ENCODE measurements around the gene AXIN2.

AXIN2 gene, protein sequence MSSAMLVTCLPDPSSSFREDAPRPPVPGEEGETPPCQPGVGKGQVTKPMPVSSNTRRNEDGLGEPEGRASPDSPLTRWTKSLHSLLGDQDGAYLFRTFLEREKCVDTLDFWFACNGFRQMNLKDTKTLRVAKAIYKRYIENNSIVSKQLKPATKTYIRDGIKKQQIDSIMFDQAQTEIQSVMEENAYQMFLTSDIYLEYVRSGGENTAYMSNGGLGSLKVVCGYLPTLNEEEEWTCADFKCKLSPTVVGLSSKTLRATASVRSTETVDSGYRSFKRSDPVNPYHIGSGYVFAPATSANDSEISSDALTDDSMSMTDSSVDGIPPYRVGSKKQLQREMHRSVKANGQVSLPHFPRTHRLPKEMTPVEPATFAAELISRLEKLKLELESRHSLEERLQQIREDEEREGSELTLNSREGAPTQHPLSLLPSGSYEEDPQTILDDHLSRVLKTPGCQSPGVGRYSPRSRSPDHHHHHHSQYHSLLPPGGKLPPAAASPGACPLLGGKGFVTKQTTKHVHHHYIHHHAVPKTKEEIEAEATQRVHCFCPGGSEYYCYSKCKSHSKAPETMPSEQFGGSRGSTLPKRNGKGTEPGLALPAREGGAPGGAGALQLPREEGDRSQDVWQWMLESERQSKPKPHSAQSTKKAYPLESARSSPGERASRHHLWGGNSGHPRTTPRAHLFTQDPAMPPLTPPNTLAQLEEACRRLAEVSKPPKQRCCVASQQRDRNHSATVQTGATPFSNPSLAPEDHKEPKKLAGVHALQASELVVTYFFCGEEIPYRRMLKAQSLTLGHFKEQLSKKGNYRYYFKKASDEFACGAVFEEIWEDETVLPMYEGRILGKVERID

DNA sequence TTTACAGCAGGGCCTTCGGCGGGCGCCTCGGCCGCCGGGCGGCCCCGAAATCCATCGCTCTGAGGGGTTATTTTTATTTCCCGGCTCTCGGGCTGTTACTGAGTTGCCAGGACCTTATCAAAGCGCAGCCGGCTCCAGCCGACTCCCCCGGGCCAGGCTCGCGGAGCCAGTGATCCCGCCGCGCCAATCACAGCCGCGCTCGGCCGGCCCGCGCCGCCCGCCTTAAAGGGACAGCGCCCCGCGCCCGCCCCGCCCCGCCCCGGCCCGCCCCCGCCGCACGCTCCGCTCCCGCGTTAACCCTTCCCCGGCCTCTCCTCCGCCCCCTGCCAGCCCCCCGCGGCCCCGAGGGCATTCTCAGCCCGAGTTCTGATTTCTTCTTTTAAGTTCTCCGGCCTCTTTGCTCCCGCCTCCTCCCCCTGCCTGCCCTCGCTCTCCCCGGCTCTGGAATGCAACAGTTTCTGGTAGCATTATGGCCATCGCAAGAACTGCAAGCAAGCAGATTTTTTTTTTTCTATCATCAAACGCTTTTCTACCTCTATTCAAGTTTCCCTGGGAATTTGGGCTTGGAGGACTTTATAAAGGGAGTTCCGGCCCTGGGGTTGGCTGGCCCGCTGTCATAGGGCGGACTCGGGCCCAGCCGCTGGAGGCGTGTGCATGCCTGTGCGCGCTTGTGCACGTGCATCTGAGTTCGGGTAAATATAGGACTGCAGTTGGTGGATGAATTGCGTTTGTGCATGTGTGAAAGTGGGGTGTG is at the start of gene AXIN2:
AXIN2 (minus strand) TSS at position 197 of the 754 bp plus-strand sequence. CDS start 3,028 bp downstream, outside the sequence.
- DNase-seq (ENCODE audit: low read depth): no peak

DNA sequence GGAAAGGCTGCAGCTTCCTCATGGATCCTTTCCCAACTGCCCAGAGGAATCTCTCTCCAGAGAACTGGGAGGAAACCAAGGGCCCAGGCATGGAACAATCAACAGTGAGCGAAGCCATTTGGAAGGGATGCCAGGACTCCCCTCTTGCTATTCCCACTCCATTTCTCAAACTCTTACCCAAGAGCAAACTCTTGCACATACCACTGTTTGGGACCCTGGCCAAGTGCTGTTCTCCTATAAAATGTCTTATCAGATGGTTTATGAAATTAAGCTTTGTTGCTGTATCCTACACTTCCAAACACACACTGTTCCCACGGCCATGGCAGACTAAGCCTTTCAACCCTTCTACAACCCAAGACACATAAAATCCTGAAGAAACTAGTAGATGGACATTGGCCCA is 48.3 kb upstream of the AXIN2 start:
- no peak for DNase-seq (ENCODE audit: low read depth)

DNA sequence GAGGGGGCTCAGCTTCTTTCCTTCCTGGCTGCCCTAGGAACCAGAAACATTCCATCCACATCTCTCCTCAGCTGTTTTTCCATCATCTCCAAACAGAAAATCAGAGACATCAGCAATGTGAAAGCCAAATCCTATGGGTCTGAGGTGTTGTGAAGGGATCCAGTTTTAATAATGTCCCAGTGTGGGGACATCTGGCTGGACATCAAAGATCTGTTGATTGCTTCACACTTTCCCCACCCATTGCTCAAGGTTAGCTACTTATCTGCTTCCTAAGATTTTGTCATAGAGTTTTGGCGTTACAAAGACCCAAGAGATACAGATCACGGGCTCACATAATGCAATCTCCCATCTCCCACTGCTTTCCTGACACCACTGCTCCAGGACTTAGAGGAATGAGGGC is 47.8 kb upstream of the AXIN2 start:
- no peak for DNase-seq (ENCODE audit: low read depth)

DNA sequence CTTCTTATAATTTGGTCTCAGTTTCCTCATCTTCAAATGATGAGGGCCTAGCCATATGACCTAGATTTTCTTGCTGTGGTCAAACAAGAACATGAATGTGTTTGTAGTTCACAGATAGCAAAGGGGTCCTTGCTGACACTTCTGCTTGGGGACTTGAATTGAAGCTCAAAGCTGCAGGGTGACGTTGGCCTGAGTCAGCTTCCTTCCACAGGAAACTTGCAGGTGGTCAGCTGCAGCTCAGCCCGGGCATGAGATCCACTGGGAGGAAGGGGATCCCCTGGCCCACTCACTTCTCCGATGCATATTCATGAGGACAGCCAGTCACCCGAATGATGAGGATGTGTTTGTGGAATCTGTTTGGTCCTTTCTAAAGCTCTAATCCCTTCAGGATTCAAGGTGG is 42.6 kb upstream of the AXIN2 start:
- no peak for DNase-seq (ENCODE audit: low read depth)

DNA sequence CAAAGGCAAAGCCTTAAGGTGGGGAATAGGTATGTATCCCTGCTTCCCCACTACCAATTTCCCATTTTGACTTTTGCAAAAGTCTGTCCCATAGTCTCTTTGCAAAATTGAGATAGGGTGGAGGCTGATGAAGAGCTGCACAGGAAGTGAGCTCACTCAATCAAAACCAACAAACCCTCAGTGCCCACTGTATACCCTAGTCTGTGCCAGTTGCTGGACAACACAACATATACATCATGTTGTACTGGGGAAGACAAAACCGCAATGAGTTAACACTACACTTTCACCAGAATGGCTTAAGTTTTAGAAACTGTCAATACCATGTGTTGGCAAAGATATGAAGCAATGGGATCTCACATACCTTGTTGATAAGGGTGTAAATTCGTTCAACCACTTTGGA is 40.4 kb upstream of the AXIN2 start:
- DNase-seq (ENCODE audit: low read depth): no peak

DNA sequence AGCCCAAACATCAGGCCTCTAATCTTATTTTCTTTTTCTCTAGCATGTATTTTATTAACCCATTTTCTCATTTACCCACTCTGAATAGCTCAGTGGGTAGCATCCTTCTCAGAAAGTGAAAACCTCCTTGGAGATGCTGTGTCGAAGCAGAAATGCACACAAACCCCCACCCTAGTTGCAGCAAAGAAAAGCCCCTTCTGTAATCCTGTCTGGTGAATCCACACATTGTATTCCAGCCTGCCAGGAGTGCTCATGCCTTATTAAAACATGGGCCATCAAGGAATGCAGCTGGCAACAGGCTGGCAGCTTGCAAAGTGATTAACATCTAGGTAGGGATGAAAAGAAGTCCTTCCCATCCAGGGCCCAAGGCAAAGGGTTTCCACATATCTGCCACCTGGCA is 39.7 kb upstream of the AXIN2 start:
- DNase-seq (ENCODE audit: low read depth): no peak

DNA sequence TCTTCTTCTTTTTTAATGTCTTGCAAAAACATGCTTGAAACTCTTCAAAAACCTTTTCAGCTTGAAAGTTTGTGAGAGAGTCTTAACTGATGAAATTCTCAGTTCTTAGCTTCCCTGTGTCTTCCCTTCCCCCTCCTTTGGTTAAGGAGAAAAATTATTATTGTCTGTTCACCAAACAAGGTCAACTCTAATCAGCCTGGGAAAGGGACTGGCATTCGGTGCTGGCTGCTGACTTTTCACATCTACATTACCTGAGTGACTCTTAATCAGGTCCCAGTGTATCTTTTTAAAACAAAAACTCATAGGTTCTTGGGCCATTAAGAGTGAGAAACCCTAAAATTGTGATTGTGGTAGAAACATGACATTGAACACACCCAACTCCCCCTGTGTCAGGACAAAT is 39.1 kb upstream of the AXIN2 start:
- no peak for DNase-seq (ENCODE audit: low read depth)

DNA sequence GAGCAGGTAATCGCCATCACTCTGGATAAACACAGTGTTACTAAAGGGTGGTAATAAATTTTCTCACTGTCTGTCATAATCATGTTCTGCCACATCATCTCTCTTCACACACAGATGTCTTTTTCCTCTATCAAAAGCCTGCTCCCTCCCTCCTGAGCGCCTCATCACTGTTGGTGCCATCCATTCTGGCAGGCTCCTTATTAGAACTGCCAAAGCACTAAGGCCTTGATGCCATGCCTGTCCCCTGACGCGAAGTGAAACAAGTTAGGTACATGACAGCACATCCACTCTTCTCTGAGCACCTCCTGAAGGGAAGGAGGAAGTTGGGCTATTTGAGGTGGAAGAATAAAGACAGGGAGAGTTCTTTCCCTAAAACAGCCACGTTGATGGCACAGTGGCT is 38.2 kb upstream of the AXIN2 start:
- DNase-seq (ENCODE audit: low read depth): no peak

DNA sequence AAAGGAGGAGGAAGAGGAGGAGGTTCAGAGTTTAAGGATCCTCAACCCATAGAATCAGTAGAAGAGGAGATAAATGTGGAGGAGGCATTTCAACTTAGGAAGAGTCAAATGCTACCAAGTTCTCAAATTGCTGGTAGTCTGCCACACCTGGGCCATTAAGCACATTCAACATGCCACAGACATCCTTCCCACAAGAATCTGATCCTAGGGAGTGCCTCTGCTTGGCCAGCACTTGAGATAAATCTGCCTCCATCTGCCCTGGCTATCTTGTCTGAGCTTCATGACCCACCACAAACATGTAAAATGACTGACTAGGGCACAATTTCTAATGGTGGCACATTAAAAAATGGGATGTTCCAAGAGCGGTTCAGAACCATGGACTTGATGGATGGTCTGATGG is 37.3 kb upstream of the AXIN2 start:
- no peak for DNase-seq (ENCODE audit: low read depth)

DNA sequence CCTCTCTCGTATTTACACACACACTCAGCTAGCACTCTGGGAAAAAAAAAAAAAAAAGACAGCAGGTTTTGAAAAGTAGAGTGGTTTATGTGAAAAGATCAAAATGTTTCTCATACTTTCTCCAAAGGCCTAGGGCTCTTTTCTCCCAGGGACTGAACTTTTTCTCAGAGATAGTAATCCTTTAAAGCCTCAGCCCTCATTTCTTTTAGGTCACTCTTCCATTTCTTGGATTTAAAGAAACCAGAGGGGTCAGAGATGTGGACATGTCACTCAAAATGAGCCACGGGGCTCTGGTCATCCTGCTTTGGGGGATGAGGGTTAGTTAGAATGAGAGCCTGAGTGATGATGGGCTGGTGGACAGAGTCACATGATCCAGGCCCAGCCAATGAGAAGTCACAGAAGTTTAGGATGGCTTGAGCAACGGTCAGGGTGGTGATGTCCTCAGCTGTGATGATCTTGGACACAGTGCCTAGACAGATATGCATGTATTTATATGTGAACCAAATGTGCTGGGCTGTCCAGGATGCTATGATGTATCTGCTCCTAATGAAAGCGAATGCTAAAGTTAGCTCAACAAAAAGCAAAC is 33.7 kb upstream of the AXIN2 start:
- DNase-seq (ENCODE audit: low read depth): no peak

DNA sequence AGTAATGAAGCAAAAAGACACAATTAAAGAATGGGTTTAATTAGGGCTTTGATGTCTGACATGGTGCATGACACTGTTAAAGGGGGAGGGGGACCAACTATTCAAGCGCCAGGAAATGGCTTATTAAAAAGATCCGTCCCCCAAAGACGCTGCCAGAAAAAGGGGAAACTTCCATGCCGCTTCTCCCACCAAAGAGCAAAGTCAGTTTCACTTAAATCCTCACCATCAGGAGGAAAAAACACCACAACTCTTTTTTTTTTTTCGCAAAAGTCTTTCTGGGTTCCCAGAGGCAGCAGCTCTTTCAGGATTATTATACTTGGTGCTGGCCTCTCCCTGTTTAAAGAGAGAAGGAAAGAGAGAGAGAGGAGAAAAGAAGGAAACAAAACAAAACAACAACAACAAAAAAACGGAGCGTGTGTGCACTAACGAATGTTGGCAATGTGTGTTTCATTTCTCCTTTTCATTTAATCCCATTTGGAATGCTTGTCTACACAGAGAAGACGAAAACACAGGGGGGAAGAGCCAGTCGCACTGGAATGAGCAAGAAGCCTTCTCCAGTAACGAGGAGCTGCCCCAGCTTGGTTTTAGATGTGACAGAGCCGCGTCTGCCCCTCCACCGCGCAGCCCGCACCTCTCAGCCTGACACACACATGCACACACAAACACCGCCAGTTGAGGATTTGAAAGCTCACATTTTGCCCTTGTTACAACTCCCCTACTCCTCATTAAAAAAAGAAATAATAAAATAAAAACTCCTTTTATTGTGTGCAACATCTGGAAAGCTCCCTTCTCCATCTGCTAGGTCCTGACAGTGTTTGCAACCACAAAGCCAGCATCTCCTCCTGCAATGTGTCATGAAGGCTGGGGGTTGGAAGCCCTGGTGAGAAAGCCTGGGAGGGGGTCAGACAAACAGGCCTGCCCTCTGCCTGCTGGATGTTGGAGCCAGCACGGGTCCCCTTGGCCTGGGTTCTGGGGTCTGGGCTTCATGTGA is 32.7 kb upstream of the AXIN2 start:
- DNase-seq (ENCODE audit: low read depth): no peak

DNA sequence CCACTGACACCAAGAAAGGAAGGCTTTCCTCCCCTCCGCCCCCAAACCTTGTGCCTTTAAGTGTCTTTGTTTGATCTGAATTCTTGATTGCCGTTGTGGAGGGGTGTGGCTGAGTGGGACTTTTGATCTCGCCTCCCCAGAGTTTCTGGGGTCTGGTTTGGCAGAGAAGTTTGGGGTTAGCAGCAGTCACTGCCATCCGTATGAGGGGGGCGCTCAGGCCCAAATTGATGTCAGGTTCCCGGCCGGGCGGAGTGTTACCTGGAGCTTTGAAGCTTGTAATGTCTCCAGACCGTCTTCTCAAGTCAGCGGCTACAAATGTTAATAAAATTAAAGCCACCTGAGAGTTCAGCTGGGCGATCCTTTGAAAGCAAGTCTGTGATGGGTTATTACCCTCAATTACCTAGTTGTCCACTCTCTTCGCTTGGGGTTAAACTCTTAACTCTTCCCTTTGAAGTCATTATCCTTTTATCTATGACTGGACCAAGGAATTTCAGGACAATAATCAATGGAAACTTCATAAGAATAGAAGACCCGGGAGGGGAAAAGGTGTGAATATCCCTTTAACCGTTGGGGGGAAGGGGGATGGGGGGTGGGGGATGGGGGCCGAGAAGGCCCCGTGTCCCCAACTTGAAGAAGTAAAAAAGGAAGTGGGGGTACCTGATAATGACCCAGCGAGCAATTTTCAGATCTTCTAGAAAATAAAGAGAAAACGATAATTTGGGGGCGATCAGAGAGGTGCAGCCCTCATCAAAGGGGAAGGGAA is 31.8 kb upstream of the AXIN2 start:
- DNase-seq (ENCODE audit: low read depth): no peak

DNA sequence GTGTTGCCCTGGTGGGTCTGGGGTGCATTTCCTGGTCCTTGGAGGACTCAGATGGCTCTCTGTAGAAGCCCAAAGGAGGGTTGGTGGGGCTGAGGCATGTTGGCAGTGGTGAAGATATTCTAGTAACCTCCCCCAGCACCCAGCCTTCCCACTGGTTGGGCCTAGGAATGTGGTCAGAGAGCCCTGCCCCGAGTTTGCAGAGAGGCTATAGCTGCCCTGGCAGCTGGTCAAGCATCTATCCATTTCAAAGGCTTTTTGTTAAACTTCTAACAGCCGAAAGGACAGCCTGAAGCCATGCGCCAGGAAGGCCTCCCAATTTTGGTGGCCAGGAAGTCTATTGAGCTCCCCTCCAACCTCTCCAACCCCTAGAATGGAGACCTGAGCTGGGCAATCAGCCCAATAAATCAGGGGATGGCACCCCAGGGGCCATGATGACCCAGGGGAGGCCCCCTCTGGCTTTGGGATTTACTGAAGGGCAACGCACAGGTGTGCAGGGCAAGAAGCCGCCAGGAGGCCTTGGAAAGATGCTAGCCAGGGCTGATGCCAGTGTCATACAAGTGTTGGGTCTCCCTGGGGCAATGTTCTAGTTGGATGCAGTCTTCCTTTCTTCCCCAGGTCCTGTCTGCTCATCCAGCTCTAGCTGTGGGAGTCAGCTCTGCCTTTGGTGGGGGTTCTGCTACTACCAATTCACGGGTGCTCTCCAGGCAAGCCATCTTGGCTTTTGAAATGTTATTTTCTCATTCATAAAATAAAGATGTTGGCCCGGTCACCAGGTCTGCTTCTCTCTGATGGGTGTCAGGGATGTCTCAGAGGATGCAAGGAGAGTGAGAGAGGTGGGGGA is 30.9 kb upstream of the AXIN2 start:
- no peak for DNase-seq (ENCODE audit: low read depth)

DNA sequence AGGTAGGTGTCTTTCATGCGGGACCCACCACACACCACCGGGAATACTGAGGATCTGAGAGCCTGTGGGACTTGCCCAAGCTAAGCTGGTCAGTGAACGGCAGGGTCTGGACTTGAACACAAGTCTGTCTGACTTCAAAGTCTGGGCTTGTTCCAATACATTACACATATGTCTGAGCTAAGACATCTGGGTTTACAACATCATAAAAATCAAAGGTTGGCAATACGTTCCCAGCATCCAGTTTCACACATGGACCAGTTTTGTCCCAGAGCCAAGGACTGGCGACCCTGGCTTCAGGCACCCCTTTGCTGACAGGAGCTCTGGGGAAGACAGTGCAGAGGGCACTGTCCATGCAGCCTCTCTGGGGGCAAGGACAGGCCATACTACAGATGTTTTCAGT is 27.9 kb upstream of the AXIN2 start:
- no peak for DNase-seq (ENCODE audit: low read depth)

DNA sequence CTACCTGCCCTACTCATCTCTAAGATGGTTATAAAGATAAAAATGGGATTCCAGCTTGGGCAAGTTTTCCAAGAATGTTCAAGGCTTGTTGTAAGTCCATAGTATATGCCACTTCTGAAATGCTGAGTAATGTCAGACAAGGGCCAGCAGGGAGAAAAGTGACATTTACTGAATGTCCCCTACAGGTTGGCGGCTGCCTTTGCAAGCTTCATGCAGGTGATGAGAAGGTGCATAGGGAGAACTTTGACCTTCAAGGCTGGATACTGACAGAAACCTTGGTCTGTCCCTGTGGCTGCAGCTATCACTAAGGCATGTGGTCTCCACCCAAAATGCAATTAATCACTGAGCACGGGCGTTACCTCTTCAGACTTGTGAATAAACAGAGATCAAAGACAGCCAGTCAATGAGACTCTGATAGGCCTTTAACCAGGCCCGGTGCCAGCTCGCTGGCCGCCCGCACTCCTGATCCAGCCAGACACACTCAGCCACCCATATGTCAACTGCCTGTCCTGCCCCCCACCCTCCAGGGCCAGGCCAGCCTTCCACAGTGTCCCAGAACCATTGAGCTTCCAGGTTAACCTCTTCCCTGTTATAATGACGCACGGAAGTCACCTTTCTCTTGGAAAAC is 26.8 kb upstream of the AXIN2 start:
- DNase-seq (ENCODE audit: low read depth): no peak

DNA sequence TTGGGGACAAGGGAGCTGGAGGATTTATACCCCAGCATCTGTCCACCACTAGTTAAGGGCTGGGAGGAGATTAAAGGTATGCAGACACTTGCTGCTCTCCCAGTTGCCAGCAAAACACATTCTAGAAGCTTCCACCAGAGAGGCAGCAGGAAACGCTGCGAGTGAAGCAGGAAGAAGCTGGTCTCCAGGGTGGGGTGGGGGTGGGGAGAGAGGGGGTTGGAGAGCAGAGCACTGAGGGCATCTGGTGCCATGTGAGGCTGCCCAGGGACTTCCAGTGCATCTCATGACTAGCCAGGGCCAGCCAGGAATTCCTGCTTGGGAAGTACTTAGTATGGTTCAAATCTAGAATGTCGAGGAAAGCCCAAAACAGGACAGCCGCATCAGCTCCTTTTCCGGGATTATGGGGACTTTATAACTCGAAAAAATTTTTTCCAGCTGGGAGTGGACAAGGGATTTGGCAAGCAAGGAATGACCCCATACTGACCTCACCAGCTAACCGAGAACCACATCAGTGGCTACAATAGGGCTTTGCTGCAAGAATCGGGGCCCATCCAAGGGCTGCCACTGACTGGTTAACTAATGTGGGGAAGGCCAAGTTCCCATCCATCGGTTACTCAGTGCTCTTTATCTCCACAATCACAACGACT is 26.2 kb upstream of the AXIN2 start:
- no peak for DNase-seq (ENCODE audit: low read depth)

DNA sequence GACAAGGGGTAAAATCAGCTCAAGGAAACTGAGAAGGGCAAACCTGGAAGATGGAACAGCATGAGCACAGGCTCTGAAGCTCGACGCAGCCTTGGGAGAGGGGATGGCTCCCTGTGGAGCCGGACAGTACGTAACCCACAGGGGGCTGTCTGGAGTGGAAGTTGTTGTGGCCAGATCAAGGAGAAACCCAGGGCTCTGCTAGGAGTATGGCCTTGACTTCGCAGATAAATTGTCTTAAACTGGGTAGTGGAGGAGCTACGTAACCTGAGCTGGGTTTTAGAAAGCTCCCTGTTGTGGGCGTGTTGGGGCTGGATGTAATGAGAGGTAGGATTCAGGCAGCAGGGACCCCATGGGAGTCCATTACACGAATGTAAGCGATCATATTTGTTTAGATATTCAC is 25.5 kb upstream of the AXIN2 start:
- DNase-seq (ENCODE audit: low read depth): no peak
